Measurements from ENCODE around the gene LPCAT1.

Gene LPCAT1

DNA sequence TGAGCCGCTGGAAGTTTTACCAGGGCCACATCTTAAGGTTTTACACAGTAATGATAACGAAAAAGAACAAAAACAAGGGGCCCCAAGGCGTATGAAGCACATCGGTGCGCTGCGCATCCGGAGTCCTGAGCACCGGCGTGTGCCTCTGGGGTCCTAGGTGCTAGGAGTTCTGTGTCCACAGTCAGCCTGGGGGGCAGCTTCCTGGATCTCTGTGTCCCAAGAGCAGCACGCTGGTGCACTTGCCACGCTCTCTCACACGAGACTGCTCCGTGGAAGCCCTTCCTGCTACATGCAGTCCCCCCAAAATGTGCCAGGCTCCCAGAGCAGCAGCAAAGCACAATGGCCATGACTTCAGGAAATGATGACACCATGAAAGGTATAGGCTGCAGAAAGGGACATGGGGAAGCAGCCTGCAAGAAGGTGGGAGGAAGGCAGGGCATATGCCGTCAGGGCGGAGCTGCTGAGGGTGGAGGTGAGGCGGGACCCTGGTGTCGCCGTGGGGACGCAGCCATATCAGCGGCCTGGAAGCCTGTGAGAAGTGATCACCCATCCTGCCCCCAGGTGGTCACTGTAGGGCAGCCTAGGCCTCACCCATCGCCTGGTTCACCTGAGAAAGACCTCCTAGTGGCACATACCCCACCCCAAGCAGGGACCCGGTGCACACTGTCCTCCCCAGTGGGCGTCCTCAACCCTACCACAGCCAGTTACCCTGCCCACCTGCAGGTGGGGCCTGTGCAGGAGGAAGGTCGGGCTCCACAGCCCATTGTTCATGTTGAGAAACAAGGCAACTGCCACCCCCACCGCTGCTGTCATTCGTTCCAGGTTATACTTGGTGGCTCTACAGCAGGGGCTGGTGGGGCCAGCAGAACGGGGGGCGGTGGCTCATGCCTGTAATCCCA is 54.9 kb downstream of the LPCAT1 start:
- TF ChIP-seq YY1 (IDR thresholded peaks at IDR 0.05; ENCODE audit: insufficient read depth, insufficient read length) (no peak), SUZ12 (IDR thresholded peaks at IDR 0.05; ENCODE audit: extremely low read depth, insufficient read depth, insufficient read length) (no peak), ZNF274 (IDR thresholded peaks at IDR 0.05; ENCODE audit: low read depth, low read length) (no peak)
- Histone ChIP-seq H3K9ac (ENCODE audit: insufficient read length, low read depth) (no peak overlapping the region), H3K4me1 (ENCODE audit: insufficient read depth, insufficient read length) (peaks cover 12% of the 10 kb centered on the region), H3K4me3 (ENCODE audit: insufficient read length, low read depth) (no peak overlapping the region), H3K9me3 (ENCODE audit: insufficient read depth, low read length) (no peaks in the 10 kb centered on the region), H3K27me3 (ENCODE audit: insufficient read depth, insufficient read length) (no peaks in the 10 kb centered on the region), H3K36me3 (ENCODE audit: insufficient read depth, insufficient read length, low read length) (peaks cover 97% of the 10 kb centered on the region)
- no peak for DNase-seq (ENCODE audit: low read depth, low spot score)

DNA sequence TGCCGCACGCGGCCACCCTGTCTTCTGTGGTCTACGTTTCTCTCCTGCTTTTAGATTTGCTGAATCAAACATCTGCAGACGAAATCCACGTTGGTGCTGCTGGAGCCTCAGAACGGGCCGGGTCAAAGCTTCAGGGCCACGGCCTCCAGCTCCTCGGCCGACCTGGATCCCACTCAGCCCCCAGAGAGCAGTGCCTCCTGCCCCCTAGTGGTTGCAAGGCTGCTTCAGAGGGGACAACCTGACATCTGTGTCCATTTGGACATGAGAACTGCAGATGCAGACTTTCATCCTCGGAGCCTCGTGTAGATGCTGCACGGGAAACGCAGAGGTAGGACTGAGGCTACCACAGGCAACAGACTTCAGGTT is 55.5 kb downstream of the LPCAT1 start:
- TF ChIP-seq YY1 (IDR thresholded peaks at IDR 0.05; ENCODE audit: insufficient read depth, insufficient read length) (no peak), ZNF274 (IDR thresholded peaks at IDR 0.05; ENCODE audit: low read depth, low read length) (no peak), SUZ12 (IDR thresholded peaks at IDR 0.05; ENCODE audit: extremely low read depth, insufficient read depth, insufficient read length) (no peak)
- no peak overlapping the region for H3K4me3 ChIP-seq (ENCODE audit: insufficient read length, low read depth)
- peaks cover 97% of the 10 kb centered on the region for H3K36me3 ChIP-seq (ENCODE audit: insufficient read depth, insufficient read length, low read length)
- no peaks in the 10 kb centered on the region for H3K9me3 ChIP-seq (ENCODE audit: insufficient read depth, low read length)
- no peak overlapping the region for H3K9ac ChIP-seq (ENCODE audit: insufficient read length, low read depth)
- no peaks in the 10 kb centered on the region for H3K27me3 ChIP-seq (ENCODE audit: insufficient read depth, insufficient read length)
- peaks cover 12% of the 10 kb centered on the region for H3K4me1 ChIP-seq (ENCODE audit: insufficient read depth, insufficient read length)
- peak; percentile 15 for DNase-seq (ENCODE audit: low read depth, low spot score)

DNA sequence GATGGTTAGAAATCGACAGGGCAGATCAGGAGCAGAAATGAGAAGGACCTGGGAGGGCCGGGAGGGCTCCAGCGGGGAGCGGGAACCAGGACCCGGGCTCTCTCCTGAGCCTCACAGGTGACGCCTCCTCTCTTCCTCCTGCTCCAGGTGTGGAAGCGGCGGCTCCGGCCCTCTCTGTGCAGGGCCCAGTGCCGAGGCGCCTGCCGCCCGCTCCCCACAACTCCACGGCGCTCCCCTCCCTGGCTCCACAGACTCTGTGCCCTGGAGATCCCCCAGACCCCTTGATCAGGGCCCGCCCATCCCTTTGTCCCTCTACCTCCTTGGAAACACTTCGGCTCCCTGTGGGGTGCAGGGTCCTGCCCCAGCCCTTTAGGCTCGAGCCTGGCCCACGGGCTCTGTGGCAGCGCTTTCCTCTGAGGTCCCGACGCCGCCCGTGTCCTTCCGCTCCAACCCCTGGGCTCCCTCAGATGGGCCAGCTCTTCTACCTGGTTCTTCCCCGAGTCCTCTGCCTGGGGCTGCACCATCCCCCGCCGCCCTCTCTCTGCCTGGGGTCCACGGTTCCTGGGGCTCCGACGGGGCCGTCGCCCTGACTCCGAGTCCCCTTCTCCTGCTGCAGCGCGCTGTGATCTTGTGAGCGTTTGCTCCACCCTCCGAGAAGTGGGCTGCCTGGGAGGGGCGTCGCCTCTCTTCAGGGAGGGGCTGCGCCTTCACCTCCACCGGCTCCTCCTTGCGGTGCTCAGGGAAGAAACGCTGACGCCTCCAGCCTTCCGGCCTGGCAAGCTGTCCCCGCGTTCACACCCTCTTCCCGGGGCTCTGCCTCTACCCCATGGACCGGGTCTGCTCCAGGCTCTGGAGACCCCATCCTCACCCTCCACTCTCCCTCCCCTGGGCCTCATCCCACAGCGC is 56.2 kb downstream of the LPCAT1 start:
- H3K4me1 ChIP-seq (ENCODE audit: insufficient read depth, insufficient read length), result peaks cover 12% of the 10 kb centered on the region
- no peak overlapping the region for H3K9ac ChIP-seq (ENCODE audit: insufficient read length, low read depth)
- H3K9me3 ChIP-seq (ENCODE audit: insufficient read depth, low read length), result no peaks in the 10 kb centered on the region
- no peaks in the 10 kb centered on the region for H3K27me3 ChIP-seq (ENCODE audit: insufficient read depth, insufficient read length)
- H3K4me3 ChIP-seq (ENCODE audit: insufficient read length, low read depth), result no peak overlapping the region
- no peak for TF ChIP-seq SUZ12 (IDR thresholded peaks at IDR 0.05; ENCODE audit: extremely low read depth, insufficient read depth, insufficient read length)
- DNase-seq (ENCODE audit: low read depth, low spot score), result no peak
- H3K36me3 ChIP-seq (ENCODE audit: insufficient read depth, insufficient read length, low read length), result peaks cover 96% of the 10 kb centered on the region

DNA sequence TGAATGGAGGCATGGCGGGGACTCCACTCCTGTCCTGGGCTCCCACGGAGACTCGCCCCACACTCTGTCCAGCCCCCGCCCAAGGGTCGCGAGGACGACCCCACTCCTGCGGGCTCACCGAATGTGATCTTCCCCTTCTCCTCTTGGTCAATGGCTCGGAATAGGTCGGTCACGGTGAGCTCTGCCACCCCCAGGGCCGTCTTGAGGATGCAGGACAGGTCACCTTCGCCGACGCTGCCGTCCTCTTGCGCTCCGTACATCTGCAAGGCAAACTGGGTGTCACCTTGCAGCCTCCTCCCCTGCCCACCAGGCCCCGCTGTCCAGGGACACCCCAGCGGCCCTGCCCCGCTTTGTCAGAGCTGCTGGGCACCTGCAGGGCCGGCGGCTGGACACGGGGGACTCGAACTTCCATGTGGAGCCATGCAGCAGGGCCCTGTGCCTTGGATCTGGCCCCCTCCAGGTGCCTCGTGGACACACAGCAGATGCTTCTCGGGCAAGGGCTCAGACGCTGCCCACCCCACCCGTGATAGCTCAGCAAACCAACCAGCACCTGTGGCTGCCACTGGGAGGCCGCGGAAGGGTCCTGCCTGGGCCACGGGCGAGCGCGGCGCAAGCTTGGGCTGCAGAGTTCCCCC is 57.0 kb downstream of the LPCAT1 start:
- peaks cover 96% of the 10 kb centered on the region for H3K36me3 ChIP-seq (ENCODE audit: insufficient read depth, insufficient read length, low read length)
- DNase-seq (ENCODE audit: low read depth, low spot score), result no peak
- peaks cover 12% of the 10 kb centered on the region for H3K4me1 ChIP-seq (ENCODE audit: insufficient read depth, insufficient read length)
- no peak overlapping the region for H3K9ac ChIP-seq (ENCODE audit: insufficient read length, low read depth)
- no peaks in the 10 kb centered on the region for H3K27me3 ChIP-seq (ENCODE audit: insufficient read depth, insufficient read length)
- no peaks in the 10 kb centered on the region for H3K9me3 ChIP-seq (ENCODE audit: insufficient read depth, low read length)
- no peak overlapping the region for H3K4me3 ChIP-seq (ENCODE audit: insufficient read length, low read depth)
- TF ChIP-seq YY1 (IDR thresholded peaks at IDR 0.05; ENCODE audit: insufficient read depth, insufficient read length) (no peak), ZNF274 (IDR thresholded peaks at IDR 0.05; ENCODE audit: low read depth, low read length) (no peak), SUZ12 (IDR thresholded peaks at IDR 0.05; ENCODE audit: extremely low read depth, insufficient read depth, insufficient read length) (no peak)

DNA sequence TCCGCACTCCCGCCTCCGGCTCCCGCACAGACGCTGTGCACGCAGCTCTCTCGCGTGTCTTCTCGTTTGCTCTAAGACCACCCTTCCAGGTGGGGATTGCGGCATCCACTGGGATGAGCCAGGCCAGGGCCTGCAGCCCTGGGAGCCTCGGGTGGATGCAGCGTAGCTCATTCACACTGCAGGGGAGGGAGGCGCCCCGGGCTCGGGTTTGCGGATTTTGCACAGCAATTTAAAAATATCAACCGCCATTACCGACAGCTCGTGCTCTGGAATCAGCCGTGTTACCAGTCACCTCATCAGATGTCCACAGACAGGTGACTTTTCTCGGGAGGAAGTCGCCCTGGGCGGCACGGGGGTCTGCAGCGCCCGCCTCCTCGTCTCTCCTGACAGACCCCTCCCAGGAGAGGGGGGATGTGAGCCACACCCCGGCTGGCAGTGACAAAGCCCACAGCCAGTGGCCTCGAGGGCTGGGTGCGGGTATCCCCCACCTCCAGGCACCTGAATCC is 57.7 kb downstream of the LPCAT1 start:
- peaks cover 12% of the 10 kb centered on the region for H3K4me1 ChIP-seq (ENCODE audit: insufficient read depth, insufficient read length)
- no peaks in the 10 kb centered on the region for H3K27me3 ChIP-seq (ENCODE audit: insufficient read depth, insufficient read length)
- DNase-seq (ENCODE audit: low read depth, low spot score), result no peak
- no peaks in the 10 kb centered on the region for H3K9me3 ChIP-seq (ENCODE audit: insufficient read depth, low read length)
- no peak overlapping the region for H3K4me3 ChIP-seq (ENCODE audit: insufficient read length, low read depth)
- TF ChIP-seq ZNF274 (IDR thresholded peaks at IDR 0.05; ENCODE audit: low read depth, low read length) (no peak), YY1 (IDR thresholded peaks at IDR 0.05; ENCODE audit: insufficient read depth, insufficient read length) (no peak)
- H3K36me3 ChIP-seq (ENCODE audit: insufficient read depth, insufficient read length, low read length), result peaks cover 96% of the 10 kb centered on the region
- H3K9ac ChIP-seq (ENCODE audit: insufficient read length, low read depth), result no peak overlapping the region

DNA sequence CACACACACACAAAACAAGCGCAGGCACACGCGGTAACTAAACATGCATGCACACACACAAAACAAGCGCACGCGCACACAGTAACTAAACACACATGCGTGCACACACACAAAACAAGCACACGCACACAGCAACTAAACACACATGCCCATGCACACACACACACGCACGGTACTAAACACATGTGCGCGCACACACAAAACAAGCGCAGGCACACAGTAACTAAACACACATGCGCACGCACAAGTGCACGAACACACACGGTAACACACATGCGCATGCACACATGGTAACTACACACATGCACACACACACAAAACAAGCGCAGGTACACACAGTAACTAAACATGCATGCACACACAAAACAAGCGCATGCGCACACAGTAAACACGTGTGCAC is 58.6 kb downstream of the LPCAT1 start:
- TF ChIP-seq YY1 (IDR thresholded peaks at IDR 0.05; ENCODE audit: insufficient read depth, insufficient read length) (no peak), ZNF274 (IDR thresholded peaks at IDR 0.05; ENCODE audit: low read depth, low read length) (no peak), SUZ12 (IDR thresholded peaks at IDR 0.05; ENCODE audit: extremely low read depth, insufficient read depth, insufficient read length) (no peak)
- Histone ChIP-seq H3K4me3 (ENCODE audit: insufficient read length, low read depth) (no peak overlapping the region), H3K27me3 (ENCODE audit: insufficient read depth, insufficient read length) (no peaks in the 10 kb centered on the region), H3K9ac (ENCODE audit: insufficient read length, low read depth) (no peak overlapping the region), H3K36me3 (ENCODE audit: insufficient read depth, insufficient read length, low read length) (peaks cover 96% of the 10 kb centered on the region), H3K4me1 (ENCODE audit: insufficient read depth, insufficient read length) (peaks cover 12% of the 10 kb centered on the region), H3K9me3 (ENCODE audit: insufficient read depth, low read length) (no peaks in the 10 kb centered on the region)
- no peak for DNase-seq (ENCODE audit: low read depth, low spot score)
